Keratinocyte (primary cell): ENCODE measurements around the gene TELO2. TPM values are rescaled to one million over a fixed set of nuclear protein-coding genes. Genes with fewer than 3 reads are reported as not detected.

Source experiments
- DNase-seq: peaks from one replicate; pipeline ENCODE4 v3.0.0-alpha.2; 2011; ENCODE audit warnings: low read depth, missing footprints, low spot score
- FAIRE-seq: peaks from 2 replicates; lab custom pipeline; 2011; peaks lifted over from hg19 to GRCh38; lab: Jason Lieb, UNC
- H2AFZ ChIP-seq: 2 replicates; pipeline ENCODE4 v1.6.0; 2012; ENCODE audit warnings: low read length, control low read depth, inconsistent platforms; ENCODE audit not compliant: control insufficient read depth
- H3K27ac ChIP-seq: 2 replicates; pipeline ENCODE4 v1.5.1; 2011; ENCODE audit warnings: low read length; ENCODE audit not compliant: control insufficient read depth, insufficient read depth
- H3K27me3 ChIP-seq: 3 replicates; pipeline ENCODE4 v1.6.0; 2011; ENCODE audit warnings: low read length; ENCODE audit not compliant: control insufficient read depth, insufficient read depth; ENCODE audit errors: extremely low read depth
- H3K36me3 ChIP-seq, 2 experiments: 2 replicates in 1 of 2; 3 replicates in 1 of 2; pipeline ENCODE4 v1.5.1; 2011; ENCODE audit warnings: low read length in 2 of 2, mild to moderate bottlenecking in 1 of 2; ENCODE audit not compliant: control insufficient read depth in 2 of 2, insufficient read depth in 2 of 2; ENCODE audit errors: extremely low read depth in 1 of 2
- H3K4me1 ChIP-seq: 3 replicates; pipeline ENCODE4 v1.5.1; 2011; ENCODE audit warnings: low read length; ENCODE audit not compliant: control insufficient read depth, insufficient read depth; ENCODE audit errors: extremely low read depth
- H3K4me2 ChIP-seq: 3 replicates; pipeline ENCODE4 v1.6.0; 2011; ENCODE audit warnings: low read depth, low read length; ENCODE audit not compliant: control insufficient read depth, insufficient read depth; ENCODE audit errors: extremely low read depth
- H3K4me3 ChIP-seq, 3 experiments: fragments of 200-600 bp in 1 of 3; sonication (generic) in 1 of 3; 2 replicates in 2 of 3; 3 replicates in 1 of 3; pipeline ENCODE4 v1.5.1; 2011 to 2016; ENCODE audit warnings: low read length in 3 of 3, mild to moderate bottlenecking in 3 of 3, control low read depth in 2 of 3, inconsistent platforms in 1 of 3, low read depth in 1 of 3, mixed read lengths in 1 of 3, mixed run types in 1 of 3, moderate library complexity in 1 of 3; ENCODE audit not compliant: control insufficient read depth in 2 of 3, insufficient read depth in 2 of 3; ENCODE audit errors: extremely low read depth in 1 of 3
- H3K79me2 ChIP-seq: 2 replicates; pipeline ENCODE4 v1.6.0; 2012; ENCODE audit warnings: low read length; ENCODE audit not compliant: control insufficient read depth, insufficient read depth
- H3K9ac ChIP-seq: 3 replicates; pipeline ENCODE4 v1.6.0; 2011; ENCODE audit warnings: low read length; ENCODE audit not compliant: control insufficient read depth, insufficient read depth; ENCODE audit errors: extremely low read depth
- H3K9me1 ChIP-seq: 3 replicates; pipeline ENCODE4 v1.6.0; 2011; ENCODE audit warnings: low read length; ENCODE audit not compliant: control insufficient read depth, insufficient read depth; ENCODE audit errors: extremely low read depth
- H3K9me3 ChIP-seq: 2 replicates; pipeline ENCODE4 v1.5.1; 2012; ENCODE audit warnings: low read depth, low read length; ENCODE audit not compliant: control insufficient read depth
- H4K20me1 ChIP-seq: 3 replicates; pipeline ENCODE4 v1.6.0; 2011; ENCODE audit warnings: low read length; ENCODE audit not compliant: control insufficient read depth, insufficient read depth; ENCODE audit errors: extremely low read depth
- CTCF ChIP-seq, 3 experiments: IDR thresholded peaks in 1 of 3; conservative IDR thresholded peaks in 1 of 3; optimal IDR thresholded peaks in 1 of 3; 2 replicates in 2 of 3; 3 replicates in 1 of 3; pipeline versions ENCODE3 to v1.5.1; 2011; ENCODE audit warnings: low read length in 3 of 3, mild to moderate bottlenecking in 3 of 3, moderate library complexity in 2 of 3, control low read depth in 1 of 3, inconsistent platforms in 1 of 3; ENCODE audit not compliant: insufficient read depth in 2 of 3; ENCODE audit errors: extremely low read depth in 1 of 3
- EZH2 ChIP-seq: IDR thresholded peaks from one replicate; pipeline ENCODE4 v1.6.1; 2012; ENCODE audit warnings: inconsistent platforms, mild to moderate bottlenecking, low read length, moderate library complexity
- dilution Hi-C: fragments of 300-500 bp; cut with MboI; formaldehyde crosslinking; loops from one replicate; pipeline ENCODE4 v1.7.0; 2020; ENCODE audit warnings: low sequenced_read_pairs; ENCODE audit not compliant: extremely low pct_ligation_motif_present
- polyA plus RNA-seq, 5 experiments: library from polyadenylated mRNA; depleted of rRNA in 3 of 5; stranded (reverse) in 3 of 5; stranded (forward) in 1 of 5; unstranded in 1 of 5; fragments of >200 nt; gene quantifications; 1 replicate in 1 of 5; 2 replicates in 3 of 5; 3 replicates in 1 of 5; pipeline versions ENCODE4 v1.2.1 to v1.2.3, GENCODE V29; 2011 to 2012; ENCODE audit warnings: missing spikeins in 2 of 5, low read depth in 1 of 5, low replicate concordance in 1 of 5

TELO2 gene
- polyA plus RNA-seq, 1 donor (not counting 4 experiments of a cell fraction or from before 2014, with no cell fraction given): 7.9 TPM

- no peaks in the 10 kb centered on the region for H3K4me1 ChIP-seq
- H2AFZ ChIP-seq: no peak overlapping the region
- FAIRE-seq: no peak
- no peaks in the 10 kb centered on the region for H3K9me1 ChIP-seq
- no peak overlapping the region for H3K27ac ChIP-seq
- H3K79me2 ChIP-seq: peaks cover 2% of the 10 kb centered on the region
- H3K4me2 ChIP-seq: no peak overlapping the region
- peaks cover 0 to 21% of the 10 kb centered on the region in 2 experiments for H3K36me3 ChIP-seq
- H3K9ac ChIP-seq: no peak overlapping the region
- H3K9me3 ChIP-seq: no peaks in the 10 kb centered on the region
- dilution Hi-C loops: no loop called here
- TF ChIP-seq EZH2 (no peak), CTCF (optimal IDR thresholded peaks at IDR 0.05 in 1 of 3, IDR thresholded peaks at IDR 0.05 in 1 of 3, conservative IDR thresholded peaks at IDR 0.05 in 1 of 3; ENCODE audit: extremely low read depth in 1 of 3, insufficient read depth in 2 of 3, low read length in 3 of 3) (no peak)
- DNase-seq: no peak
- H3K4me3 ChIP-seq: no peak overlapping the region
- no peaks in the 10 kb centered on the region for H3K27me3 ChIP-seq
- no peaks in the 10 kb centered on the region for H4K20me1 ChIP-seq
Observed at GRCh38 chr16:1461146-1461545, 32.0 kb upstream of the TELO2 start.

- no peak for DNase-seq
- TF ChIP-seq EZH2 (no peak), CTCF (optimal IDR thresholded peaks at IDR 0.05 in 1 of 3, IDR thresholded peaks at IDR 0.05 in 1 of 3, conservative IDR thresholded peaks at IDR 0.05 in 1 of 3; ENCODE audit: extremely low read depth in 1 of 3, insufficient read depth in 2 of 3, low read length in 3 of 3) (no peak)
- no peak for FAIRE-seq
Observed at GRCh38 chr16:1464196-1464893, 28.8 kb upstream of the TELO2 start.

More at GRCh38 chr16:1464196-1464893, 28.8 kb upstream of the TELO2 start:
- no peaks in the 10 kb centered on the region for H3K27me3 ChIP-seq
- H4K20me1 ChIP-seq: no peaks in the 10 kb centered on the region
- H3K4me1 ChIP-seq: no peaks in the 10 kb centered on the region
- no peak overlapping the region for H3K9ac ChIP-seq
- no peaks in the 10 kb centered on the region for H3K9me1 ChIP-seq
- dilution Hi-C loops: no loop called here
- H3K27ac ChIP-seq: no peak overlapping the region
- H3K9me3 ChIP-seq: no peaks in the 10 kb centered on the region
- H2AFZ ChIP-seq: no peak overlapping the region
- peaks cover 21% of the 10 kb centered on the region for H3K79me2 ChIP-seq
- H3K36me3 ChIP-seq: peaks cover 0 to 16% of the 10 kb centered on the region in 2 experiments
- H3K4me3 ChIP-seq: no peak overlapping the region
- no peak overlapping the region for H3K4me2 ChIP-seq
